HL-60 (cell line): ENCODE results near the gene CNTNAP3.
"Not testable (repeated sequence)": the region's sequence is repeated elsewhere in the genome, so short reads cannot be mapped to it uniquely, and the experiment has no call there.

Experiments used
- CTCF ChIP-seq: IDR thresholded peaks from one replicate; pipeline ENCODE4 v1.5.1; 2011; ENCODE audit warnings: low read length, control low read depth, inconsistent platforms; ENCODE audit not compliant: insufficient read depth
- GABPA ChIP-seq: IDR thresholded peaks from 2 replicates; pipeline ENCODE4 v1.6.1; 2012; ENCODE audit warnings: low read depth
- POLR2AphosphoS5 ChIP-seq: IDR thresholded peaks from 2 replicates; pipeline ENCODE4 v1.6.1; 2012; ENCODE audit warnings: low read depth
- REST ChIP-seq: IDR thresholded peaks from 2 replicates; pipeline ENCODE4 v1.6.1; 2012; ENCODE audit warnings: low read depth; ENCODE audit not compliant: insufficient replicate concordance
- SPI1 ChIP-seq: IDR thresholded peaks from 2 replicates; pipeline ENCODE4 v1.6.1; 2012; ENCODE audit warnings: low read depth, mild to moderate bottlenecking, borderline replicate concordance

GRCh38 chr9:39215976-39216375, 72.0 kb downstream of the CNTNAP3 start:
- not testable (repeated sequence) for TF ChIP-seq CTCF, REST, SPI1, POLR2AphosphoS5, GABPA
